Erythroblast (primary cell): ENCODE results near the gene ARID4B.
A peak's percentile ranks its signal among the peaks of the same experiment; 100 is the strongest.

Experiments
- DNase-seq, 2 experiments: peaks; one replicate each; lab custom pipeline; 2025; lab: John Stamatoyannopoulos, UW
- GATA1 ChIP-seq: IDR thresholded peaks from 2 replicates; pipeline ENCODE4 v1.6.1; 2011; ENCODE audit warnings: low read depth, mild to moderate bottlenecking, control low read depth, low read length, moderate library complexity
- POLR2A ChIP-seq: IDR thresholded peaks from 2 replicates; pipeline ENCODE4 v1.6.1; 2011; ENCODE audit warnings: mild to moderate bottlenecking, low read length

ARID4B gene

DNA sequence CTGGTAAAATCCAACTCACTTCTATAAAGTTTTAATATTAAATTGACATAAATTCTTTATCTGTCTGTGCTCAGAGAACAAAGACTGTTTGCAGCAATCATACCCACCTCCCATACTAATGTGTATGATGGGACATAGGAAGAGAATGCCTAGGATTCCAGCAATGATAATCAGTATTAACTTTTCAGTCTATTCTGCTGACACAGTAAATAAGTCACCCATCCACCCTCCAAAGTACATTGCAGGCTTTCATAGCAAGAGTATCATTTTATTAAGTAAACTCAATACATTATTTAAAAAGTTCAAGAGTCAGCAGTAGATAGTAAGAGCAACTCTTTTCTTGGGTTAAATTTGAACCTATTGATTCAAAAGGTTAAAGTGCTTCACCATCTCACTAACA lies 175.7 kb downstream of the ARID4B start:
- no peak for DNase-seq
- no peak for TF ChIP-seq POLR2A

DNA sequence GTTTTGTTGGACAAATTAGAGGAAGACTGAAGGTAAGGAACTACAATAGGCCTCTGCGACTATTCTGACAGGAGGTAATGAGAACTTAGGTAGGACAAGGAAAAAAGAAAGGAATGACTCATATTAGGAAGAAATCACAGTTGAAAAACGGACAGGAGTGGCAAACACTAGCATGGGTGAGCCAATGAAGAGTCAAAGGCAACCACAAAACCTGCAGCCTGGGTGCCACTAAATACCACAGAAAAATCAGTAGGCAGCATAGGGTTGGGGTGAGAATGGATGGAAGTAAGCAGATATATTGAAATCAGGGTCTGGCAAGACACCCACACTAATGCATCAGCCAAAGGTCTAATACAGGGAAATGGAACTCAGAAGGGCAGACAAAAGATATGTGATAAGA lies 176.9 kb downstream of the ARID4B start:
- no peak for DNase-seq
- TF ChIP-seq POLR2A (no peak), GATA1 (no peak)

DNA sequence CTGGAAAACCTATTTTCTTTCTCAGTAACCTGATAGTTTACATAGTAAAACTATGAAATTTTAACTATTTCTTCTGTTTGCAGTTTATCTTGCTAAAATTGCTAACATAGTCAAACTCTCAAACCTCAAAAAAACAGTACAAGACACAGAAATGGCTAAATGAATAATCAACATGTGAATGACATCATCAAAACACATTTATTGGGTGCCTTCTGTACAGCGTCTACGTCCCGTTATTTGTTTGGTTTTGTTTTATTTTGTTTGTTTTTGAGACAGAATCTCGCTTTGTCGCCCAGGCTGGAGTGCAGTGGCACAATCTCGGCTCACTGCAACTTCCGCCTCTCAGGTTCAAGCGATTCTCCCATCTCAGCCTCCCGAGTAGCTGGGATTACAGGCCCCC lies 178.2 kb downstream of the ARID4B start:
- TF ChIP-seq GATA1 (no peak), POLR2A (no peak)
- DNase-seq = no peak

DNA sequence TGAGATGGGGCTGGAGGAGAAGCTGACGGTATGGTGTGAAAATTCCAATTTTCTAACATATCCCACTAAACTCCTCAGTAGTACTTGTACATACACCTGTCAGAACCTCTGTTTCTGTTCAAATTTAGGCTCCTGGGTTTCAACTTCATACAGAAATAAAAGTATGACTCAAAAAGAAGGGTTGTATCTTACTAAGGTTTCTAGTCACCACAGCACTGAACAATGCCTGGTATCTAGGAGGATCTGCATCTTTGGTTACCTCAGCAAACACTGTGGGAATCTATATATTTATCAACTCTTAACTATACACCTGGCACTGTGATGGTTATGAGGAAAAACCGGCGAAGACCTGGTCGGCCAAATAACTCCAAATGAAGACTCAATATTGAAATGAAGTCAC lies 180.7 kb downstream of the ARID4B start:
- TF ChIP-seq POLR2A (no peak), GATA1 (no peak)
- DNase-seq = no peak

DNA sequence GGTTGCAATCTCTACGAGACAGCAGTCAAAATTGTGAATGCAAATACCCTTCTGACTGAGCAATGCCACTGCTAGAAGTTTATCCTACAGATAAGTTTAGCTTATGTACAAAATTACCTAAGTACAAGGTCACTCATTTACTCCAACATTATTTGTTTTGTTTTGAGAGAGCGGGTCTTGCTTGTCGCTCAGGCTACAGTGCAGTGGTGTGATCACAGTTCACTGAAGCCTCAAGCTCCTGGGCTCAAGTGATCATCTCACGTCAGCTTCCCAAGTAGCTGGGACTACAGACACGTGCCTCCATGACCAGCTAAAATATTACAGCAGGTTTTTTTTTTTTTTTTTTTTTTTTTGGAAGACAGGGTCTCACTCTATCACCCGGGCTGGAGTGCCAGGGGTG lies 182.3 kb downstream of the ARID4B start:
- DNase-seq = no peak
- TF ChIP-seq GATA1 (no peak), POLR2A (no peak)

DNA sequence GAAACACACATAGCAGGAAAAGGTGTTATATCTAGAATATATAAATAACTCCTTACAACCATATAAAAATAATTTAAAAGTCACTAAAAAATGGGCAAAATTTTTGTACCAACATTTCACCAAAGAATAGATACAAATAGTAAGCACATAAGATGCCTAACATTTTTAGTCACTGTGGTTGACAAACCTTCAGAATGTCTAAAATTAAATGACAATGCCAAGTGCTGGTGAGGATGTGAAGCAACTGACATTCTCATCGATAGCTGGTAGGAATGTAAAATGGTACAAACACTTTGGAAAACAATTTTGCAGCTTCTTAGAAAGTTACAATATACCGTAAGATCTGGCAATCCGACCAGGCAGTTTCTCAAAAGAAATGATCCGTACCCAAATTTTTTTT lies 185.0 kb downstream of the ARID4B start:
- DNase-seq = no peak
- TF ChIP-seq POLR2A (no peak), GATA1 (no peak)

DNA sequence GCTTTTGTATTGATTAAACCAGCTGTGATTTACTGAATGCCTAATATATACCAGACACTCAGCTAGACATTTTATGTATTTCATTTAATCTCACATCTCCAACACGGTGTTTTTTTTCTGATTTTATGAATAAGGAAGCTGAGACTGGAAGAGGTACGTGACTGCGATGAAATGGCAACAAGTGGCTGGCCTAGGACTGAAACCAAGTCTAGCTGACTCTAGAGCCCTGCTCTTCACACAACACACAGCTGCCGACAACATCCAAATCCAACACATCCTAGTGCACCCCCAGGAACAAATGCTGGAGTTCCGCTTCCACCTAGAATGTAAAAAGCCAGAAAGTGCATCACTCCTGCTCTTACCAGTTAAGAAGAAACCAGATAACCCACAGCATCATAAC lies 188.7 kb downstream of the ARID4B start:
- no peak for DNase-seq
- no peak for TF ChIP-seq POLR2A
- TF ChIP-seq GATA1 = no peak

DNA sequence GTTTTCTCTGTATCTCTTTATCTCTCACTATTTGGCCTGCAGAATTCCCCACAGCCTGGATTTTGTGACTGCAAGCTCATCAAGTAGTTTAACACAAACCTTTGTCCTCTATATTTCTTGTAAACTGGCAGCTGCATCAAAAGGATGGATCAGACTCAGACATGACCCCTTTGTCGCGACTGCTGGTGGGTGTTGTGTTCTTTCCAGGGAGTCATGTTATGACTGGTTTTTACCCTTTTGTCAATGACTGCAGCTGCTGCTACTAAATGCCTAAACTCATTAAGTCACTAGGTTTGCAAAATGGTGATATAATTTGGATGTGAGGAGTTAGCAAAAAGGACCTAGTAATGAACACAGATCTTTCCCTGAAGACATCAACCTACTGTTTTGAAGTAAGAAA lies 189.2 kb downstream of the ARID4B start:
- no peak for DNase-seq
- TF ChIP-seq POLR2A = no peak
- no peak for TF ChIP-seq GATA1

DNA sequence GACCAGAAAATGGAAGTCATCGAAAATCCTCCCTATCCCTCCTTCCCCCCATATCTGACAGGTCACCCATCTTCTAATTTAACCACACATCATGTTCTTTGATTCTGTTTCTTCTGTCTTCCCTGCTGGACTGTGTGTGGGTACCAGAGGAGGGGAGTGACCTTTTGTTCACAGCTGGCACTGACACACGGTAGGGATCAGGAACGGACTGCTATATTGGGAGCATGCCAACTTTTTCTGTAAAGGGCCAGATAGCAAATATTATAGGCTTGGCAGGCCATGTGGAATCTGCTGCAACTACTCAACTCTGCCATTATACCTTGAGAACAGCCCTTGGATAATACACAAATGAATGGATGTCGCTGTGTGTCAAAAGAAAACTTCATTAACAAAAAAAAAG lies 191.9 kb downstream of the ARID4B start:
- TF ChIP-seq POLR2A (no peak), GATA1 (no peak)
- DNase-seq = no peak

DNA sequence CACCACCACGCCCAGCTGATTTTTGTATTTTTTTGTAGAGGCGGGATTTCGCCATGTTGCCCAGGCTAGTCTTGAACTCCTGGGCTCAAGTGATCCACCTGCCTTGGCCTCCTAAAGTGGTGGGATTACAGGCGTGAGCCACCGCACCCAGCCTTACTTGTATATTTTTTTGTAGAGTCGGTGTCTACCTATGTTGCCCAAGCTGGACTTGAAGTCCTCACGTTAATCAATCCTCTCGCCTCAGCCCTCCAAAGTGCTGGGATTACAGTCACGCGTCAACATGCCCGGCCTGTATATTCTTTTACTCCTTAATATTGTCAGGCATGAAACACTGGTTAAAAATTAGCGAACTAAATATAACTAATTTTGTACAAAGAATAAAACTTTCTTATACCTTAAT lies 193.8 kb downstream of the ARID4B start:
- DNase-seq = no peak
- no peak for TF ChIP-seq GATA1
- TF ChIP-seq POLR2A = no peak

DNA sequence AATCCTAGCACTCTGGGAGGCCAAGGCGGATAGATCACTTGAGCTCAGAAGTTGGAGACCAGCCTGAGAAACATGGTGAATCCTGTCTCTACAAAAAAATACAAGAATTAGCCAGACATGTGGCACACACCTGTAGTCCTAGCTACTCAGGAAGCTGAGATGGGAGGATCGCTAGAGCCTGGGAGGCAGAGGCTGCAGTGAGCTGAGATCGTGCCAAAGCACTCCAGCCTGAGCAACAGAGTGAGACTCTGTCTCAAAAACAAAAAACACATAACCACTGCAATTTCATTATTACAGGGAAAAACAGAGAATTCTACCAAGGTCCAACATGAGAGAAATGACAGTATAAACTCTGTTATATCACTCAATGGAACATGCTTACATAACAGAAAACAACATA lies 194.9 kb downstream of the ARID4B start:
- TF ChIP-seq GATA1 = no peak
- no peak for TF ChIP-seq POLR2A
- DNase-seq = no peak

DNA sequence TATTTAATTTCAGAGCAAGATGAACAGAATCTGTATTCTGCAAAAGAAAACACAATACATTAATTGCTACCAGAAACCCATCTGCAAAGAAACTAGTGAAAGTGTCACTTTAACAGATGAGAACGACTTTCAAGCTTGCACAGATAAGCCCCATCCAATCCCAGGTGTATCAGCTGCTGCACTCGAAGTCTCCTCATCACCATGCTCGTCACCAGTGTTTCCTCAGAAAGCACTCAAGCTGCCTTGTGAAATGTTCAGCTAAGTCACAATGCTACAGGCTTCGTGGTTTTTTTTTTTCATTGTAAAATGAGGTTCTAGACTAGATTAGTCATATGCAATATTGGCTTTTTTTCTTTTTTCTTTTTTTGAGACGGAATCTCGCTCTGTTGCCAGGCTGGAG lies 196.0 kb downstream of the ARID4B start:
- no peak for TF ChIP-seq POLR2A
- TF ChIP-seq GATA1 = no peak
- DNase-seq = no peak

DNA sequence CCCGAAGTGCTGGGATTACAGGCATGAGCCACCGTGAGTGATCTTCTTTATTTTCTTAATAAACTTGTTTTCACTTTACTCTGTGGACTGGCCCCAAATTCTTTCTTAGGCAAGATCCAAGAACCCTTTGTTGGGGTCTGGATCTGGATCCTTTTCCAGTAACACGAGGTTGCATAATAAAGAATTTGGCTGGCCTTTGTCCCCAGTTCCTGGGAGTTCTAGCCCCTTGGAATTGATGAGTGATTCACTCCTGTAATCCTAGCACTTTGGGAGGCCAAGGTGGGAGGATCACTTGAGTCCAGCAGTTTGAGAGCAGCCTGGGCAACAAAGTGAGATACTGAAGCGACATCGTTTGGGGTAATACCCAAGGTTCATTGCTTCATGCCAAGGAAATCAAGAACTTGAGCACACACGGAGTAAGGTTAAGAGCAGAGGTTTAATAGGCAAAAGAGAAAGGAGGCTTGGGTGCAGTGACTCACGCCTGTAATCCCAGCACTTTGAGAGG lies 197.2 kb downstream of the ARID4B start:
- no peak for DNase-seq
- TF ChIP-seq POLR2A = no peak
- no peak for TF ChIP-seq GATA1

DNA sequence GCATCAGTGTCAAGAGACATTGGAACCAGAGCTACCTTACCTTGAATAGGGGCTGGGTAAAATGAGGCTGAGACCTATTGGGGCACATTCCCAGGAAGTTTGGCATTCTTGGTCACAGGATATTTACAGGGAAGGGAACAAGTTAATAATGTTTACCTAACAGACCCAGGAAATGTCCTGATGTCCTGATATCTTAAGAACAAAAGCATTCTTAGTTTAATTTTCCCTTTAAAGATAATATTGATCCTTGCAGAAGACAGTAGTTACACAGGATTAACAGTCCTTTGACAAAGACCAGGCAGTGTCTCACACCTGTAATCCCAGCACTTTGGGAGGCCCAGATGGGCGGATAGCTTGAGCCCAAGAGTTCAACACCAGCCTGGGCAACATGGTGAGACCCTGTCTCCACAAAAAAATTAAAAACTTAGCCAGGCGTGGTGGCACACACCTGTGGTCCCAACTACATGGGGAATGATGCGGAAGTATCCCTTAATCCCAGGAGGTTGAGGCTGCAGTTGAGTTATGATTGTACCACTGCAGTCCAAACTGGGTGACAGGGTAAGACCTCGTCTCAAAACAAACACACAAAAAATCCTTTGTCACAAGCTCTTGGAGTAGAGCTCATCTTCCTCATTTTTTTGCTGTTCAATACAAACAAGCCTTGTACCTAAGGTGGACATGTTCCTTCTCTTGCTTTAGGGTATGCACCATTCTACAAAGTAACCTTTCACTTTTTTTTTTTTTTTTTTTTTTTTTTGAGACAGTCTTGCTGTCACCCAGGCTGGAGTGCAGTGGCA lies 198.0 kb downstream of the ARID4B start:
- no peak for TF ChIP-seq GATA1
- TF ChIP-seq POLR2A = no peak

DNA sequence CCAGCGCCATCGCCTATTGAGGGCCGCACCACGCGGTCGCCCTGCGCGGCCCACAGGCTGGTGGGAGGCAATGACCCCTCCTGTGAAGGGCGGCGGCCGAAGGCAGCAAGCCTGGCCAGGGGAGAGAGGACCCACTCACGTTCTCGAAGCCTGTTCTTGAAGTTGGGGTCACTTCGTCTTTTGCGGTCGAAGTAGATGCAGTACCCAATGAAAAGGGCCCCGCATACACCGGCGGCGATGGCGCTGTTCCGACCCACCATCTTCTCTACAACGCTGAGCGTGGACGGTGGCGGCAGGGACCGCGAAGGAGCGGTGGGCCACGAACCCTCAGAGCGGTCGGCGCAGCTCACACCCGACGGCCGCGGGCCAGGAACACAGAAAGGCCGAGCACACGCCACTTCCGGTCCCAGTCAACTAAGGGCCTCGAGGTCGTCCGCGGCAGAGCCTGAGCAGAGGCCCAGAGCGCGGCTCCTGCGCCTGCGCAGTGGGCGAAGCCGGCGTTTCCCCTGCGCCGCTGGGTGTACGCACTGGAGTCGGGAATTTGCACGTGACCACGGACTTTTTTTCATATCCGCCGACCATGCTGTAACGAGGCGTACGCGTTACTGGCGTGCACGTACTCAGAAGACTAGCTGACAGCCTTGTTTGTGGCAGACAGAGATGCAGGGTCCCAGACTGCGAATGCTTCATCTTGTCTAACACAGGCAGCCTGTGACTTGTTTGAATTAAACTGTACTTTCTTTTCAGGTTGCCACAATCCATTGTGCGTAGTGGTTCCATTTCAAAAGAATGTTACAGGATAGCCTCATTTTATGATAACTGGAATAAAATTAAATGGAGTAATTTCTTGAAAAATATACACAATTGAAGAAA lies 199.3 kb downstream of the ARID4B start, which contains the start of gene TOMM20:
TSS of gene TOMM20 (minus strand) at position 382 of the 873 bp plus-strand sequence. CDS start at position 260, 122 bp downstream.
- peak; percentile 98 to 99 for DNase-seq
- peak; percentile 93 for TF ChIP-seq POLR2A
- no peak for TF ChIP-seq GATA1

More for the DNA sequence above, 198.0 kb downstream of the ARID4B start:
- DNase-seq = no peak
